T1000 (cell line): ENCODE measurements around the gene CNTN5.

Experiments
- DNase-seq: peaks from one replicate; lab custom pipeline; 2025; ENCODE audit warnings: mixed read lengths; lab: John Stamatoyannopoulos, UW

CNTN5 gene

GRCh38 chr11:99614352-99614751 lies 593.6 kb downstream of the CNTN5 start:
- no peak for DNase-seq

GRCh38 chr11:99630629-99631028 lies 609.9 kb downstream of the CNTN5 start:
- DNase-seq, result no peak

- DNase-seq, result no peak
Measured at GRCh38 chr11:99631618-99632017, 610.9 kb downstream of the CNTN5 start.

- no peak for DNase-seq
Measured at GRCh38 chr11:99632969-99633368, 612.2 kb downstream of the CNTN5 start.

GRCh38 chr11:99634581-99634980 lies 613.8 kb downstream of the CNTN5 start:
- no peak for DNase-seq

- no peak for DNase-seq
Measured at GRCh38 chr11:99638073-99638553, 617.4 kb downstream of the CNTN5 start.

GRCh38 chr11:99640671-99641070 lies 619.9 kb downstream of the CNTN5 start:
- no peak for DNase-seq

GRCh38 chr11:99645934-99646333 lies 625.2 kb downstream of the CNTN5 start:
- no peak for DNase-seq

GRCh38 chr11:99670067-99670676 lies 649.4 kb downstream of the CNTN5 start:
- DNase-seq, result no peak

GRCh38 chr11:99671808-99672409 lies 651.2 kb downstream of the CNTN5 start:
- DNase-seq, result no peak

GRCh38 chr11:99676292-99676691 lies 655.5 kb downstream of the CNTN5 start:
- DNase-seq, result no peak

GRCh38 chr11:99682171-99682570 lies 661.4 kb downstream of the CNTN5 start:
- no peak for DNase-seq

GRCh38 chr11:99682646-99683045 lies 661.9 kb downstream of the CNTN5 start:
- no peak for DNase-seq

GRCh38 chr11:99683933-99684332 lies 663.2 kb downstream of the CNTN5 start:
- DNase-seq, result no peak

- no peak for DNase-seq
Measured at GRCh38 chr11:99686838-99687237, 666.1 kb downstream of the CNTN5 start.

- no peak for DNase-seq
Measured at GRCh38 chr11:99687320-99687719, 666.6 kb downstream of the CNTN5 start.

GRCh38 chr11:99693941-99694492 lies 673.3 kb downstream of the CNTN5 start:
- DNase-seq, result no peak

- no peak for DNase-seq
Measured at GRCh38 chr11:99695106-99695505, 674.4 kb downstream of the CNTN5 start.

- DNase-seq, result no peak
Measured at GRCh38 chr11:99706848-99707247, 686.1 kb downstream of the CNTN5 start.

- DNase-seq, result no peak
Measured at GRCh38 chr11:99708928-99709672, 688.4 kb downstream of the CNTN5 start.

GRCh38 chr11:99716302-99716701 lies 695.6 kb downstream of the CNTN5 start:
- no peak for DNase-seq

GRCh38 chr11:99718291-99718690 lies 697.5 kb downstream of the CNTN5 start:
- DNase-seq, result no peak
